Posterior vena cava (tissue), 2 donors: ENCODE results near the gene ITSN1. TPM values are rescaled to one million over a fixed set of nuclear protein-coding genes. Genes with fewer than 3 reads are reported as not detected.
"Not testable (repeated sequence)": the region's sequence is repeated elsewhere in the genome, so short reads cannot be mapped to it uniquely, and the experiment has no call there.

ENCODE experiments used
- DNase-seq: peaks from one replicate; pipeline ENCODE4 v3.0.0-alpha.2; 2020; ENCODE audit warnings: low spot score
- intact Hi-C, 2 donors: fragments of 100-400 bp; cut with DNase I; formaldehyde crosslinking; loops; one replicate each; pipeline versions ENCODE4 v1.14.1 to v1.14.2; 2022 to 2023
- total RNA-seq, 2 donors: library from RNA; stranded (reverse); fragmentation: NEBNext Ultra II Directional; extraction: Animal tissue kit (Norgen Biotek cat#: 25700); gene quantifications; one replicate each; pipeline ENCODE4 v1.2.1, GENCODE V29; 2021
- donor health status: DM: yes; HTN: yes; CAD: no.
- donor health status: DM: yes; HTN: yes; CAD: no.

Gene ITSN1
- total RNA-seq, 2 donors from 2014 or later = 60.9 to 73.0 TPM

DNA sequence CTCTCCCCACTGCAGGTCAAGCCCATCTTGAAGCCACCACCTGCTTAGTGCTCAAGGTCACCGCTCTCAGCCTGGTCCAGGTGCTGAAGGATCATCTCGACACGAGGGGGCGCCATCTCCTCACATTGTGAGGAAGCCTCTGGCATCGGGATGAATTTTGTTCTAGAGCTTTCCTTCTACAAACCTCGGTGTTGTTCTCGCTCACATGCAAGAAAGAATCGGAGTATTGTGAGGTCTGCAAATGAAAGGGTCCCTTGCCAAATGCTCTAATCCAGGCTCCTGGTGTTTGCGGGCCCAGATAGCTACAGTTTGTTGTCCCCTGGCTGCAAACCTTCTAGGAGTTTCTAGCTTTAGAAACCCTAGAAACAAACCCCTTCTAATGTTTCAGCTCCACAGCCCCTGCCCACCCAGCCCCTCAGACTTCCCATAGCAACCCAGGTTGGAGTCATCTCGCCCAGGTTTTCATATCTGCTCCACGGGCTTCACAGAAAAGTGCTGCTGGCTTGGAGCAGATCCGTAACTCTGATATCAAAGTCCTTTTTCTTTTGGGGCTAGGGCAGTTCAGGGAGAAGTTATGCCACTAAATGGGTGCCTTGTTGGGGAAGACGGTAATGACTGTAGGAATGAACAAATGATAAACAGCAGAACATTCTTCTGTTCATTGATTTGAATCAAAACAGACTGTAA, 281.9 kb downstream of the ITSN1 start:
- intact Hi-C loops = loop anchor here in 1 of 2 donors (5.0 kb wide), 1 partner anchor 423 kb away; no protein-coding TSS in a partner anchor
- DNase-seq = peak; percentile 96

- DNase-seq = no peak
- intact Hi-C loops = loop anchor here in 1 of 2 donors (5.0 kb wide), 1 partner anchor 423 kb away; no protein-coding TSS in a partner anchor
These were observed 282.4 kb downstream of the ITSN1 start for GRCh38 chr21:33924766-33925100.

GRCh38 chr21:33926248-33926647, 283.9 kb downstream of the ITSN1 start:
- DNase-seq, intact Hi-C loops: not testable (repeated sequence)

DNA sequence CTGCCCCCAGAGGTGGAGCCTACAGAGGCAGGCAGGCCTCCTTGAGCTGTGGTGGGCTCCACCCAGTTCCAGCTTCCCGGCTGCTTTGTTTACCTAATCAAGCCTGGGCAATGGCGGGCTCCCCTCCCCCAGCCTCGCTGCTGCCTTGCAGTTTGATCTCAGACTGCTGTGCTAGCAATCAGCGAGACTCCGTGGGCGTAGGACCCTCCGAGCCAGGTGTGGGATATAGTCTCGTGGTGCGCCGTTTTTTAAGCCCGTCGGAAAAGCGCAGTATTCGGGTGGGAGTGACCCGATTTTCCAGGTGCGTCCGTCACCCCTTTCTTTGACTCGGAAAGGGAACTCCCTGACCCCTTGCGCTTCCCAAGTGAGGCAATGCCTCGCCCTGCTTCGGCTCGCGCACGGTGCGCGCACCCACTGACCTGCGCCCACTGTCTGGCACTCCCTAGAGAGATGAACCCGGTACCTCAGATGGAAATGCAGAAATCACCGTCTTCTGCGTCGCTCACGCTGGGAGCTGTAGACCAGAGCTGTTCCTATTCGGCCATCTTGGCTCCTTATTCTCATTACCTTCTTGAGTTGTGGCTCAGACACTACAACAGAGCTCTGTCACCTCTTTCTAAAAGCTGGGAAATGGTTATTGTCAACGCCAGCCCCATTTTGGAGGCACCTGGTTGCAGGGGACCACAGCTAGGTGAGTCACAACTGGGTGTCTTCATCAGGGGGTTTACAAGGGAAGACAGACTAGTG, 288.9 kb downstream of the ITSN1 start:
- intact Hi-C loops = loop anchor here in 1 of 2 donors (10.0 kb wide), 2 partner anchors 144 to 274 kb away; partner anchors contain the start of genes MRPS6 and SLC5A3
- DNase-seq = not testable (repeated sequence)

DNA sequence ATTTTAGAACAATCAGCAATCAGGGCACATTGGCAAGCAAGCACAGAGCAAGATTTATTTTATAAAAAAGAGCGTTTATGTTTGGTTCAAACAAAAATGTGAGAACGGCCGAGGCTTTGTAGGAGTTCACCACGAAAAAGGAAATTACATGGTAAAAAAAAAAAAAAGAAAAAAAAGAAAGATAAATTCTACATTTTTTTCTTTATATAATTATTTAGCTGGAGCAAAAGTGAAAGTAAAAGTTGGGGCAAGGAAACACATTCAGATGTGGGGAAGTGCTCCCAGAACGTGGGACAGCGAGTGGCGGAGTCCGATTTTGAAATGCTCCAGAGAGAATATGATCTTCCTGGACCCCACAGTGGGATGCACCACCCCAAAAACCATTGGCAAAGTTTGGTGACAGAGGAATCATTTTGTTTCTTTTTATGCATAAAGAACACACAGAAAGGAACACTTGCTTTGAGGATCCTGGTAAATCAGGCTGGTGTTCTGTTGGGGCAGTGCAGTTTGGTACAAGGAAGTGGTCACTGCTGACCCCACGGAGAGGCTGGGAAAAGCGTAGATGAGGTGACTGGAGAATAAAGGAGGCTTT, 289.6 kb downstream of the ITSN1 start:
- no peak for DNase-seq
- intact Hi-C loops = loop anchor here in 1 of 2 donors (10.0 kb wide), 2 partner anchors 143 to 273 kb away; partner anchors contain the start of genes MRPS6 and SLC5A3

GRCh38 chr21:33932731-33933130, 290.4 kb downstream of the ITSN1 start:
- intact Hi-C loops = loop anchor here in 1 of 2 donors (10.0 kb wide), 2 partner anchors 142 to 272 kb away; partner anchors contain the start of genes MRPS6 and SLC5A3
- no peak for DNase-seq

- intact Hi-C loops = loop anchor here in 1 of 2 donors (10.0 kb wide), 2 partner anchors 138 to 268 kb away; partner anchors contain the start of genes MRPS6 and SLC5A3
- DNase-seq = no peak
These were observed 294.2 kb downstream of the ITSN1 start for GRCh38 chr21:33936301-33937038.

GRCh38 chr21:33937146-33937545, 294.8 kb downstream of the ITSN1 start:
- no peak for DNase-seq
- intact Hi-C loops = loop anchor here in 1 of 2 donors (10.0 kb wide), 2 partner anchors 138 to 268 kb away; partner anchors contain the start of genes MRPS6 and SLC5A3

DNA sequence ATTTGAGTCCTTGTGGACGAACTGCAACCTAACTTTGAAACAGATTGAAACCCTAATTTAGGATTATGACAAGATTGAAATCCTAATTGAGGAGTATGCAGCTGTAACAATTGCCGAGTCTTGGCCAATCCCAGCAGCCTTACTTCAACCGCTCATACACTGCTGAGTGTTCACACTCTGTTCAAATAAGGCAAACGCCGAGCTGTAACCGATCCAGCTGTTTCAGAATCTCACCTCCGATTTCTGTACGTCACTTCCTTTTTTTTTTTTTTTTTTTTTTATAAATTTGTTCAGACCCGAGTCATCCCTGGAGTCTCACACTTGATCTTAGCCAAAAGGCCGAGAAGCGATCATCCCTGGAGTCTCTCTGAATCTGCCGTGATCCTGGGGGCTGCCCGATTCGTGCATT, 295.6 kb downstream of the ITSN1 start:
- no peak for DNase-seq
- intact Hi-C loops = loop anchor here in 1 of 2 donors (10.0 kb wide), 2 partner anchors 137 to 267 kb away; partner anchors contain the start of genes MRPS6 and SLC5A3

DNA sequence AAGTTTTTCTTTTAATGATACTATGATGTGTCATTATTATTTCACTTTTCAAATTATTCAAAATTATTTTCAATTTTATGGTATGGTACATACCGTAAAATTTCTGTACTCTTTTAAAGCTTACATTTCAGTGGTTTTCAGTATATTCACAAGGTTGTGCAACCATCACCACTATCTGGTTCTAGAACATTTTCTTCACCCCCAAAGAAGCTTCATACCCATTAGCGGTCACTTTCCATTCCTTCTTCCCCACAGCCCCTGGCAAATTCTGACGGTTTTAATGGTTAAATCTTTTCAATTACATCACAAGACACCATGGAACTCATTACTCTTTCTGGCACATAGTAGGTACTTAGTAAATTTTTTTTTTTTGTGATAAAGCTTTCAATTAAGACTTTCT, 296.1 kb downstream of the ITSN1 start:
- intact Hi-C loops = loop anchor here in 1 of 2 donors (10.0 kb wide), 2 partner anchors 136 to 266 kb away; partner anchors contain the start of genes MRPS6 and SLC5A3
- DNase-seq = no peak

- no peak for DNase-seq
- intact Hi-C loops = loop anchor here in 1 of 2 donors (10.0 kb wide), 2 partner anchors 136 to 266 kb away; partner anchors contain the start of genes MRPS6 and SLC5A3
These were observed 296.9 kb downstream of the ITSN1 start for GRCh38 chr21:33939226-33939625.

- intact Hi-C loops = loop anchor here in 1 of 2 donors (10.0 kb wide), 1 partner anchor 64 kb away; no protein-coding TSS in a partner anchor
- no peak for DNase-seq
These were observed 298.0 kb downstream of the ITSN1 start for GRCh38 chr21:33940164-33940880.

DNA sequence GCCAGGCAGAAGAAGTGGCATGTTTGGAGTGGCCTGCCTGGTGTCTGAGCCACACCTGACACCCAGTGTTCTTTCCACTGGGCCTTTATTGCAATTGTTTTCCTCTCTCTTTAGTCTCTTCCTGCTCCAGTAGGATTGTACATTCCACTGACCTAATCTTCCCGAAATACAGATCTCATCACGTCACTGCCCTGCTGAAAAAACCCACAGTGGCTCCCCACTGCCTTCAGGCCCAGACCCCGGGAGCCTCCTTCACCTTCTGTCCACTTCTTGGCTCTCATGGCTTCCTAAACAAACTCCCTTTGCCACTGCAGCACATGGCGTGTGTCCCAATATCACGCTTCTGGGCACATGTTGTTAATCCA, 298.6 kb downstream of the ITSN1 start:
- DNase-seq = no peak
- intact Hi-C loops = loop anchor here in 1 of 2 donors (10.0 kb wide), 1 partner anchor 64 kb away; no protein-coding TSS in a partner anchor

DNA sequence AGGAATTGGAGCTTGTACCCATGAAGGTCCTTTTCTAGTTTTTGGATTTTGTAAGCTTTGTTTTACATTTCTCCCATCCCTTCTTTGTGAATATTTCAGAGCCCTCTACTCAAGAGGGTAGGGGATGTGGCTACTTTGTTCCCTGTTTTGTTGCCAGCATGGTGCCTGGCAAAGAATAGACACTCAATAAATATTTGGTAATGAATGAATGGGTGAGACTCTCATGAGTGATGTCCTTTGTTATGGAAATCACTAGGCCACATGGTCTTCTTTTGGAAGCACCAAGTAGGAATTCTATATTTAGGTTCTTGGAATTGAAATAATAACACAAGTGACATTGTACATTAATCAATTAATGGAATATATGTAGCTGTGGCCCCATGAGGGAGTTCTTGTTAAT, 300.1 kb downstream of the ITSN1 start:
- DNase-seq = no peak
- intact Hi-C loops = loop anchor here in 1 of 2 donors (10.0 kb wide), 1 partner anchor 62 kb away; no protein-coding TSS in a partner anchor

GRCh38 chr21:33943293-33943692, 301.0 kb downstream of the ITSN1 start:
- intact Hi-C loops = loop anchor here in 1 of 2 donors (10.0 kb wide), 1 partner anchor 62 kb away; no protein-coding TSS in a partner anchor
- DNase-seq = no peak

GRCh38 chr21:33944185-33944763, 302.0 kb downstream of the ITSN1 start:
- intact Hi-C loops = loop anchor here in 1 of 2 donors (10.0 kb wide), 1 partner anchor 61 kb away; no protein-coding TSS in a partner anchor
- DNase-seq = no peak

- intact Hi-C loops = loop anchor here in 1 of 2 donors (10.0 kb wide), 1 partner anchor 59 kb away; no protein-coding TSS in a partner anchor
These were observed 303.5 kb downstream of the ITSN1 start for GRCh38 chr21:33945652-33946270.

More at GRCh38 chr21:33945652-33946270, 303.5 kb downstream of the ITSN1 start:
- no peak for DNase-seq
